H7 (cell line): ENCODE results near the gene MRPL22. TPM values are rescaled to one million over a fixed set of nuclear protein-coding genes. Genes with fewer than 3 reads are reported as not detected.
"Not testable (repeated sequence)": the region's sequence is repeated elsewhere in the genome, so short reads cannot be mapped to it uniquely, and the experiment has no call there.

ENCODE experiments used
- DNase-seq: peaks from one replicate; pipeline ENCODE4 v3.0.0; 2012
- H3K27me3 ChIP-seq: 2 replicates; pipeline ENCODE4 v1.6.0; 2011; ENCODE audit warnings: mild to moderate bottlenecking, low read length; ENCODE audit not compliant: control insufficient read depth, insufficient read depth
- H3K36me3 ChIP-seq: replicated peaks from 2 replicates; pipeline ENCODE4 v1.5.1; 2011; ENCODE audit warnings: low read length; ENCODE audit not compliant: control insufficient read depth, insufficient read depth
- H3K4me3 ChIP-seq: 2 replicates; pipeline ENCODE4 v1.5.1; 2011; ENCODE audit warnings: low read depth, mild to moderate bottlenecking, control low read depth, low read length, moderate library complexity; ENCODE audit not compliant: insufficient read depth
- total RNA-seq: library from RNA; depleted of rRNA; stranded (reverse); fragments of >200 nt; shearing (Covaris generic); gene quantifications from 2 replicates; pipeline ENCODE4 v1.2.3, GENCODE V29; 2014

The MRPL22 gene
- total RNA-seq, 1 experiment from 2014 or later = 45.1 TPM

DNA sequence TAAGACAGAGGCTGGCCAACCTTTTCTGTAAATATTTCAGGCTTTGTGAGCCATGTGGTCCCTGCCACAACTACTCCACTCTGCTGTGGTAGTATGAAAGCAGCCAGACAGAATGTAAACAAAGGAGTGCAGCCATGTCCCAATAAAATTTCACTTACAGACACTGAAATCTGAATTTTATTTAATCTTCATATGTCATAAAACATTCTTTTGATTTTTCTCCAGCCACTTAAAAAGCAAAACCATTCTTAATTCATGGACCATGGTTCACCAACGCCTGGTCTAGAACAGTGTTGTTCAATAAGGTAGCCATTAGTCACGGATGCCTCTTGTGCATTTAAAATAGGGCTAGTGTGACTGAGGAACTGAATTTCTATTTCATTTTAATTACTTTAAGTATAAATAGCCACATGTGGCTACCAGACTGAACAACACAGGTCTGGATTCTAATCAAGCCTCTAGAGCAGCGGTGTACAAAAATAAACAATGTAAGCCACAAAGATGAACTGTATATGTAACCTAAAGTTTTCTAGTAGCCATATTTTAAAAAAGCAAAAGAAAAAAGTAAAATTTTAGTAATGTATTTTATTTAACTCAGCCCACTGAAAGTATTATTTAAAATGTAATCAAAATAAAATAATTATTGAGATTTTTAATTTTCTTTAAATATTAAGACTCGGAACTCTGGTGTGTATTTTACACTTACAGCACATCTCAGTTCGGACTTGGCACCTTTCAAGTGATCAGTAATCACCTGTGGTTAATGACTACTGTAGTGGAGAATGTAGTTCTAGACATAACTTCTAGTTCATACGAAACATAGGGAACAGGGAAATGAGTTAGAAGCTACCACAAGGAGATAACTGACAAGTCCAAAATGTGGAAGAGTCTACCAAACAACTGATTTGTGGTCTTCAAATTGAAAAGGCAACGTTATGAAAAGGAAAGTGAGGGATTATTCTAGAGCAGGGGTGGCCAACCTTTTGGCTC, 17.1 kb upstream of the MRPL22 start:
- DNase-seq = no peak

DNA sequence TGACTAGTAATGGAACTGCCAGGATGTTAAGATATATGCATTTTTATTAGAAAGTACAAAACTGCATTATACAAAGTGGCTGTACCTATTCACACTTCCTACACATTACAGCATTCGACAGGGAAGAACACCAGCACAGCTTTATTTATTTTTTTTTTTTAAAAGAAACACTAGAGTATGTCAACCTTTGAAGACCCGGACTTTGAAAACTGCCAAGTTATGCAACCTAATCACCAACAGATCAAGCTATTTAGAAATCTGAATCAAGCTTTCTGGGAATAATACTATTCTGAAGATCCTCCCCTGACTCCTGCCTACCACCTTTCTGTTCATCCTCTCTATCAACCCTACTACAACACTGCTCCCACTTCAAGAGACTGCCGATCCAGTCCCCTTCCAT, 7.3 kb upstream of the MRPL22 start:
- Histone ChIP-seq H3K27me3 (no peaks in the 10 kb centered on the region), H3K4me3 (no peak overlapping the region), H3K36me3 (peaks cover 4% of the 10 kb centered on the region)
- no peak for DNase-seq

More for the DNA sequence above, 17.1 kb upstream of the MRPL22 start:
- peaks cover 15% of the 10 kb centered on the region for H3K36me3 ChIP-seq
- H3K4me3 ChIP-seq = no peak overlapping the region
- no peaks in the 10 kb centered on the region for H3K27me3 ChIP-seq

DNA sequence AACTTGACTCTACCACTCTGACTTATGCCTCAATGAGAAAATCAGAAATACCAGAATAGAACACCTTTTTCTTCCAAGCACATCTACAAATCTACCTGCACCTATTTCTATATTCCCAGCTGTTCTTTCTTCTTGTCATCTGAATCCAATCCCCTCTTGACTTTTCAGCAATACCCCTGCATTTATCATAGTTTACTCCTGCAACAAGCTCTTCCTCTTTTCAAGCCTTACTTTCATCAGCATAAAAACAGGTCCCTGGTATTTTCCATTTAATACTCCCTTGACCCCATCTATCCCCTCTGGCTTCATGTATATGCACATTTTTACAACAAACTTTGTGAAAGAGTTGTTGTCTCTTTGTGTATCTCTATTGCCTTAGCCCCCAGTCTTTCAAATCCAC, 6.0 kb upstream of the MRPL22 start:
- H3K36me3 ChIP-seq = peaks cover 4% of the 10 kb centered on the region
- no peak for DNase-seq
- no peaks in the 10 kb centered on the region for H3K27me3 ChIP-seq
- no peak overlapping the region for H3K4me3 ChIP-seq

DNA sequence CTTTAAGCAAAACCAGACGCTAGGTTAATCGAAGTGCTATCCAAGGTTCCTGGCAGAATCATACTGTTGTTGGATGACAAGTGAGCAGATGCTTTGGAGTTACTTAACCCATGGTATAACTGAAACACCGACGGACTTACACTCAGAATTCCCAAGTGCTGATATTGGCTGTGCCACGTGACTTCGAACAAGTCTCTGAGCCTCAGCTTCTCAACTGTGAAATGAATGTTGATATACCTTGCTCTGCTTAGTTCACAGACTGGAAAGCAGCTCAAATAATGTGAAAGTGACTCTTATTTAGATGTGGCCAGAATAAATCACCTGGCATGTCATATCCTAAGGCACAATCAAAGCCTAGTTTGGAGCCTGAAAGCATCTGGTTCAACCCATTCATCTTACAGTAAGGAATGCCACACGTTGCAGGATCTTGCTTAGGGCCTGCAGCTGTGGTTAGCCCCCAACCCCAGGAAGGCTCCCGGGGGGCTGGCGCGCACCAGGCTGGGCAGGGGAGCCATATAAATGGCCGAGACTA, 3.6 kb upstream of the MRPL22 start:
- Histone ChIP-seq H3K27me3 (no peaks in the 10 kb centered on the region), H3K4me3 (peak overlapping the region; percentile 93), H3K36me3 (no peaks in the 10 kb centered on the region)
- no peak for DNase-seq

DNA sequence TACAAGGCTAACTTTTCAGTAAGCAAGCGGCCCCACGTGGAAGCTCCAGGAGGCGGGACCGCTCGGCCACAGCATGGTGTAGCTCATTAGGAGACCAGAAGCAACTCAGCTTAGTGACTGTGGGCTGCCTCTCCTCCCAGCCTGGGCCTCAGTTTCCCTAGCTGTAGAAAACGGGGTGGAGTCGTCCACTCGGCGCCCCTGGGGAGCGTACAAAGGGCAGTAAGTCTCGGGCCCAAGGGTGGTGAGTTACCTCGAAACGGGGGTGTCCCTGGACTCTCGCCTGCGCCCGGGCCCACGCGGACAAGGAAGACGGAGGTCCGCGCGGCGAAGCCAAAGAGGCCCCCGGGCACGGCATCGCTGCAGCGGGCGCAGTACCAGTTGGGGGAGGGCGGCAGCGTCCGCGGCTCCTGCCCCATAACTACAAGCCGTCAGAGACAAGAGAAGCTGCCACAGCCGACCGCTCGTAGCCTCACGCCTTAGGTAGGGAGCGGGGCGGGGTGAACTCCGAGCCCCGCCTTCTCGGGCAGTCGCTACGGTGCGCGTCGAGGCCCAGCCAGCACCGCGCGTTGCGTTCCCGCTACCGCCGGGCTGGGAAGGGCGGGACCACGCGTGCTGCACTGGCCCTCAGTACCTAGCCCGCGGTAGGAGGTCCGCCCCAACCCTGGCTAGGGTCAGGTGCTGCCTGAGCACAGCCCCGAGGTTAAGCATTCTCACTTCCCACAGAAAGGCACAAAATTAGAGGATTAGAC, 3.0 kb upstream of the MRPL22 start, which contains the start of gene GEMIN5:
GEMIN5 (minus strand) TSS at position 494 of the 749 bp plus-strand sequence; CDS start at position 416, 78 bp downstream.
- Histone ChIP-seq H3K27me3 (no peaks in the 10 kb centered on the region), H3K4me3 (peak within 1 kb of the TSS; percentile 93), H3K36me3 (no peaks in the 10 kb centered on the region)
- DNase-seq = peak; percentile 96

DNA sequence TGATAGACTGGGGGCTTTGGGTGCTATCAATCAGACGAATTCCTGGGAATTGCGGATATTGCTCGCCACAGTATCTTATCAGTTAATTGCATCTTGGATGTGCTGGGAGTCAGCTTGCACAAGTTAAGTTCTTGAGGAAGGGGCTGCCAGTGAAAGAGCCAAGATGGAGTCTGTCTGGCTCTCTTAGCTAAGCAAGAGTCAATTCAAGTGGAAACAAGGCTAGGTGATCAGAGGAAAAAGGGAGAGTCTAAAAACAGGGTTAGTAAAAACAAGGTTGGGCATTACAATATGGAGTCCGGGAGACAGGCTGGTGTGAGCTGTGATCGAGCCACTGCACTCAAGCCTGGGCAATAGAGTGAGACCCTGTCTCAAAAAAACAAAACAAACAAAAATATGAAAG, 1.5 kb upstream of the MRPL22 start:
- H3K4me3 ChIP-seq, DNase-seq, H3K27me3 ChIP-seq, H3K36me3 ChIP-seq: not testable (repeated sequence)

DNA sequence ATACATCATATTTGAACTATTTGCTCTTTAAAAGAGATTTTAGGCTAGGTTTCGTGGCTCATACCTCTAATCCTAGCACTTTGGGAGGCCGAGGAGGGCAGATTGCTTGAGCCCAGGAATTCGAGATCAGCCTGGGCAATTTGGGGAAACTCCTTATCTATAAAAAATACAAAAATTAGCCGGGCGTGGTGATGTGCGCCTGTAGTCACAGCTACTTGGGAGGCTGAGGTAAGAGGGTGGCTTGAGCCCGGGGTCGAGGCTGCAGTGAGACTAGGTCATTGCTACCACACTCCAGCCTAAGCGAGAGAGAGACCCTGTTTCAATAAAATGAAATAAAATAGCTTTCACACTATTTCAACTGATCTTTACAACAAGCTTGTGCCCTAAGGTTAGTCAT, 500 bp upstream of the MRPL22 start:
- H3K36me3 ChIP-seq = no peaks in the 10 kb centered on the region
- H3K27me3 ChIP-seq = no peaks in the 10 kb centered on the region
- no peak overlapping the region for H3K4me3 ChIP-seq
- no peak for DNase-seq

DNA sequence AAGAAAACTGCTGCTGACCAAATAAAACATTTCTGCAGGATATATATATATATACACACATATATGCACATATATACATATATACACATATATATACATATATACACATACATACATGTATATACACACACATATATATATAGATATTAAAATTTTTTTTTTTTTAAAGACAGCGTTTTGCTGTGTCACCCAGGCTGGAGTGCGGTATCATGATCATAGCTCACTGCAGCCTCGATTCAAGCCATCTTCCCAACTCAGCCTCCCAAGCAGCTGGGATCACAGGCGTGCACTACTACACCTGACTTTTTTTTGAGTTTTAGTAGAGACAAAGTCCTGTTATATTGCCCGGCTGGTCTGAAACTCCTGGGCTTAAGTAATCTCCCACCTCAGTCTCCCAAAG, 2.7 kb downstream of the MRPL22 start:
- H3K4me3 ChIP-seq = no peak overlapping the region
- DNase-seq = no peak
- H3K27me3 ChIP-seq = no peaks in the 10 kb centered on the region
- H3K36me3 ChIP-seq = no peaks in the 10 kb centered on the region

DNA sequence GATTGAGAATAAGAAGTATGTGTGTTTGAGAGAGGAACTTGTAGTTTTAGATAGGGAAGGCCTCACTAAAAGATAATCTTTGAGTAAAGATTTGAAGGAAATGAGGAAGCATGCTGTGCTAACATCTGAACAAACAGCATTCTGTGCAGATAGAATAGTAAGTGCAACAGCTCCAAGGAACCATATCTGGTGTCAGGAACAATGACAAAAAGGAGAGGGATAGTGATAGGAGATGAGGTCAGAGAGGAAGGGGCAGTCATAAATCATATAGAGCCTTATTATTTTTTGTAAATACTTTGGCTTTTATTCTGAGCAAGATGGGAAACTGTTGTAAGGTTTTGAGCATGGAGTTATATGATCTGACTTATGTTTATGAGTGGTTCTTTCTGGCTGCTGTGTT, 3.8 kb downstream of the MRPL22 start:
- no peak for DNase-seq
- H3K27me3 ChIP-seq = no peaks in the 10 kb centered on the region
- H3K4me3 ChIP-seq = no peak overlapping the region
- H3K36me3 ChIP-seq = no peaks in the 10 kb centered on the region

DNA sequence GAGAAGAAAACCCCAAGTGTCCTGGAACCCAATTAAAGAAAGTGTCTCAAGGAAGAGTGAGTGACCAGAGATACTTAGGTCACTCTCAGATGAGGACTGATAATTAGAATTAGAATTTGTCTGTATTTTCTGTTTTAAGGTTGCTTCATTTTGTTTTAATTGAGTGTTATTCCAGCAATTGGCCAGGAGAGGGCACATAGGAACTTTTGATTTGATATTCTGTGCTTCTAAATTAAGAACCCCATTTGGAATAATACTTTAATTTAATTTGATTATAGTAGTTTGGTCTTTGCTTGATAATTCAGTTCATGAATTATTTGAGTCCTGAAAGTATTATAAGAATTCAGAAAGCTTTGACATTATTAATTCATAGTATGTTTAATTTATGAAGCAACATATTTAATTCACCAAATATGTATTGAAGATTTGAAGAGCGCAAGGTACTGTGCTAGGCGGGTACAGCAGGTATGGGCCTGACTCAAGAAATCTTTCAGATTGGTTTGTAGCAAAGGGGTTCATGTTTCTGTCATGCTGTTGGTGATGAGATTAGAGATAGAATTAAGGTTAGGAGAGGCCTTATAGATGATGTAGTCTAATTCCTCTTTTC, 4.9 kb downstream of the MRPL22 start:
- no peak overlapping the region for H3K4me3 ChIP-seq
- DNase-seq = peak; percentile 19
- no peaks in the 10 kb centered on the region for H3K36me3 ChIP-seq
- H3K27me3 ChIP-seq = no peaks in the 10 kb centered on the region

DNA sequence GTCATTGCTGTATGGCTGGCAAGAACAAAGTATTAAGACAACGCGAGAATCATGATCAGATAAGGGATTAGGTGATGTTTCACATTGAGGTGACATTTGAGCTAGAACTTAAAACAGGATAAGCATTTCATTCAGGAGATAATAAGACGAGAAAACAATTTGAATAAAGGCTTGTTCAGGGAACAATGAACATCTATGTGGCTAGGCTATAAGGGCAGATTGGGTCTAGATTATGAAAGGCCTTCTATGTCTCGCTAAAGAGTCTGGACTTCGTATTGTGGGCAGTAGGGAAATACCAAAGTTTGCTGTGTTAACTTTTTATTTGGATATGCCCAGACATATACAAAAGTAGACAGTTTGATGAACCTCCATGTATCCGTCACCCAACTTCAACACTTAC, 6.9 kb downstream of the MRPL22 start:
- no peaks in the 10 kb centered on the region for H3K36me3 ChIP-seq
- no peaks in the 10 kb centered on the region for H3K27me3 ChIP-seq

DNA sequence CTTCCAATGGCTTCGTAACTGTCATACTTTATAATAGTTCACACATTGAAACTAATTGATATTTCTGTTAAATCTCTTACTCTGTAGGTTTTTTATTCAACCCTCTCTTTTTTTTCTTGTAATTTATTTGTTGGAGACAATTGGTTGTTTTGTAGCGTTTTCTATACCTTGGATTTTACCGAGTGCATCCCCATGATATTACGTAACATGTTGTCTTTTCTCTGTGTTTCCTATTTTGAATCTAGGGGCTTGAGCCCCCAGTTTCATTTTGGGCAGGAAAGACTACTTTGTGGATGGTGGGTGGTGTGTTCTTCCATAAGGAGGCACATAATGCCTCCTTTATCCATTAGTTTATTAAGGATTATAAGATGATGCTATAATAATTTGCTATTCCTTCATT, 7.4 kb downstream of the MRPL22 start:
- DNase-seq = no peak
- Histone ChIP-seq H3K4me3 (no peak overlapping the region), H3K36me3 (no peaks in the 10 kb centered on the region), H3K27me3 (no peaks in the 10 kb centered on the region)

More for the DNA sequence above, 6.9 kb downstream of the MRPL22 start:
- no peak overlapping the region for H3K4me3 ChIP-seq
- DNase-seq = no peak

DNA sequence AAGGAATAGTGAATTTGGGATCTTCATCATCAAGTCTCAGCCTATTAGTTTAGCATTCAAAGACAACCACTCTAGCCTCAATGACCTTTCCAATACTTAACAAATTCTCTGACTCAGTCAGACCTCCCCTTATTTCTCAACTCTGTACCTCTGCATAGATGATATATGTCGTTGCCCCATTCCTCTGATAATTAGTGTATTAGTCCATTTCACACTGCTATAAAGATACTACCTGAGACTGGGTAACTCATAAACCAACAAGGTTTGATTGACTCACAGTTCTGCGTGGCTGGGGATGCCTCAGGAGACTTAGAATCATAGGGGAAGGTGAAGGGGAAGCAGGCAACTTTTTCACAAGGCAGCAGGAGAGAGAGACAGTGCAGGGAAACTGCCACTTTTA, 8.9 kb downstream of the MRPL22 start:
- no peaks in the 10 kb centered on the region for H3K36me3 ChIP-seq
- H3K27me3 ChIP-seq = no peaks in the 10 kb centered on the region

DNA sequence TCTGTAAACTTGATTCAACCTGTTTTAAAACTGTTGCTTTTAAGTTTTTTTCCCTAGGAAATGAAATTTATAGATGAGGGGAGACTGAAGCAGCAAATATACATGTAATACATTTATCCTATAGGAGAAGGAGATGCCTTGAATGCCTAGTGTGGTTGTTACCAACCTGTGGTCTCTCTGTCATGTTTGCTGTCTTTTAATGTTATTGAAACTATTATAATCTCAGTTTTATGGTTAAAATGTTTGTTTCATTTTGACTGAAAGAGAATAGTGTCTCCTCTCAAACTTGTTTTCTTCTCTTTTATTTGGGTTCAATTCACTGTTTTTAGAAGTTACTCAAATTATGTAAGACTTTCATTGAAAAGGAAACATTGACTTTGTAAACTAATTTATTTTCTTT, 15.8 kb downstream of the MRPL22 start:
- no peak for DNase-seq
- no peak overlapping the region for H3K4me3 ChIP-seq
- no peaks in the 10 kb centered on the region for H3K27me3 ChIP-seq
- peaks cover 3% of the 10 kb centered on the region; the same call in 1 of the 2 replicates for H3K36me3 ChIP-seq

More for the DNA sequence above, 8.9 kb downstream of the MRPL22 start:
- no peak for DNase-seq
- H3K4me3 ChIP-seq = no peak overlapping the region
